Fibroblast of the aortic adventitia (primary cell): ENCODE data around the gene LTB. TPM values are rescaled to one million over a fixed set of nuclear protein-coding genes. Genes with fewer than 3 reads are reported as not detected.

ENCODE experiments used
- DNase-seq: peaks from one replicate; pipeline ENCODE4 v3.0.0-alpha.2; 2010; ENCODE audit warnings: low read depth
- H3K4me3 ChIP-seq: 2 replicates; pipeline ENCODE4 v1.5.1; 2011; ENCODE audit warnings: low read depth, mild to moderate bottlenecking, control low read depth, low read length, moderate library complexity
- CTCF ChIP-seq: IDR thresholded peaks from 2 replicates; pipeline ENCODE4 v1.5.1; 2011; ENCODE audit warnings: mild to moderate bottlenecking, low read length, control low read depth, inconsistent platforms; ENCODE audit not compliant: insufficient read depth
- total RNA-seq: library from RNA; depleted of rRNA; stranded (reverse); fragments of >200 nt; gene quantifications from 2 replicates; pipeline ENCODE4 v1.2.3, GENCODE V29; 2012; ENCODE audit warnings: low replicate concordance

The LTB gene
- total RNA-seq, 1 donor: not detected

- H3K4me3 ChIP-seq: peak overlapping the region; percentile 71
- no peak for TF ChIP-seq CTCF
- DNase-seq: peak; percentile 25
These were observed 34.3 kb downstream of the LTB start for GRCh38 chr6:31547727-31548543.

- peak; percentile 99 for DNase-seq
- TF ChIP-seq CTCF: no peak
- H3K4me3 ChIP-seq: peak within 1 kb of the TSS; percentile 71
These were observed 35.1 kb downstream of the LTB start, which contains the start of gene NFKBIL1 for GRCh38 chr6:31546958-31547726. Gene NFKBIL1 (plus strand): TSS chr6:31547608. CDS start chr6:31547695, 87 bp downstream.

- peak; percentile 99 for TF ChIP-seq CTCF
- peak; percentile 93 for DNase-seq
- peak within 1 kb of the TSS; percentile 71 for H3K4me3 ChIP-seq
These were observed 35.8 kb downstream of the LTB start, which contains the start of gene ATP6V1G2 for GRCh38 chr6:31546339-31546957. Gene ATP6V1G2 (minus strand): TSS chr6:31546608. CDS start chr6:31546559, 49 bp downstream.

GRCh38 chr6:31545291-31545690, 36.9 kb downstream of the LTB start:
- TF ChIP-seq CTCF: no peak
- no peak for DNase-seq
- no peak overlapping the region for H3K4me3 ChIP-seq

- no peak for DNase-seq
- no peak overlapping the region for H3K4me3 ChIP-seq
- TF ChIP-seq CTCF: no peak
These were observed 37.5 kb downstream of the LTB start for GRCh38 chr6:31544676-31545075.

GRCh38 chr6:31543639-31544038, 38.6 kb downstream of the LTB start:
- DNase-seq: no peak
- H3K4me3 ChIP-seq: no peak overlapping the region
- TF ChIP-seq CTCF: no peak
